CD4-positive, CD25-positive, alpha-beta regulatory T cell (primary cell): ENCODE data around the gene MBTPS2. TPM values are rescaled to one million over a fixed set of nuclear protein-coding genes. Genes with fewer than 3 reads are reported as not detected.
"Not testable (repeated sequence)": the region's sequence is repeated elsewhere in the genome, so short reads cannot be mapped to it uniquely, and the experiment has no call there.

ENCODE experiments used
- ATAC-seq, 2 donors: fragments of 150-1000 bp; cut with Tn5 transposase; one replicate each; pipeline ENCODE4 v1.10.0; 2021; ENCODE audit warnings: low read depth in 2 of 2, moderate number of reproducible peaks in 2 of 2, moderate library complexity in 1 of 2
- DNase-seq, 3 donors: peaks; one replicate each; pipeline versions ENCODE4 v3.0.0 to v3.0.0-alpha.2; 2012 to 2022; ENCODE audit warnings: mixed read lengths in 1 of 3
- H3K27ac ChIP-seq: one replicate; pipeline ENCODE4 v1.7.0; 2013; ENCODE audit warnings: mild to moderate bottlenecking, low read length; ENCODE audit not compliant: insufficient read depth, poor library complexity, severe bottlenecking
- H3K27me3 ChIP-seq: one replicate; pipeline ENCODE4 v1.7.0; 2013; ENCODE audit warnings: low read length; ENCODE audit not compliant: control insufficient read depth, insufficient read depth
- H3K36me3 ChIP-seq: one replicate; pipeline ENCODE4 v1.7.0; 2013; ENCODE audit warnings: mild to moderate bottlenecking, low read length, moderate library complexity; ENCODE audit not compliant: control insufficient read depth, insufficient read depth
- H3K4me1 ChIP-seq: 2 replicates; pipeline ENCODE4 v1.7.0; 2013; ENCODE audit warnings: mild to moderate bottlenecking, low read length; ENCODE audit not compliant: insufficient read depth, control insufficient read depth, poor library complexity, severe bottlenecking
- H3K4me3 ChIP-seq: one replicate; pipeline ENCODE4 v1.7.0; 2013; ENCODE audit warnings: low read depth, mild to moderate bottlenecking, low read length, moderate library complexity
- H3K9me3 ChIP-seq, 2 experiments: 1 replicate in 1 of 2; 2 replicates in 1 of 2; pipeline ENCODE4 v1.7.0; 2013; ENCODE audit warnings: low read length in 2 of 2, mild to moderate bottlenecking in 1 of 2, moderate library complexity in 1 of 2; ENCODE audit not compliant: control insufficient read depth in 2 of 2
- H3K27ac Mint-ChIP-seq, 3 donors: one replicate each; pipeline ENCODE4 v1.8.0; 2020 to 2022; ENCODE audit warnings: mild to moderate bottlenecking in 3 of 3, mixed read lengths in 3 of 3, moderate library complexity in 2 of 3
- H3K27me3 Mint-ChIP-seq: one replicate; pipeline ENCODE4 v1.8.0; 2022; ENCODE audit warnings: mild to moderate bottlenecking, mixed read lengths
- H3K36me3 Mint-ChIP-seq: one replicate; pipeline ENCODE4 v1.8.0; 2020; ENCODE audit warnings: mixed read lengths
- H3K4me1 Mint-ChIP-seq, 4 donors: one replicate each; pipeline ENCODE4 v1.8.0; 2020 to 2022; ENCODE audit warnings: mixed read lengths in 4 of 4, mild to moderate bottlenecking in 1 of 4
- H3K4me3 Mint-ChIP-seq, 4 donors: one replicate each; pipeline ENCODE4 v1.8.0; 2020 to 2022; ENCODE audit warnings: mild to moderate bottlenecking in 4 of 4, mixed read lengths in 4 of 4, moderate library complexity in 3 of 4
- H3K9me3 Mint-ChIP-seq, 7 donors: one replicate each; pipeline ENCODE4 v1.8.0; 2020 to 2022; ENCODE audit warnings: mixed read lengths in 7 of 7, mild to moderate bottlenecking in 3 of 7, moderate library complexity in 2 of 7
- polyA plus RNA-seq, 4 donors: library from polyadenylated mRNA; unstranded; fragments of 300-500 nt; fragmentation: Illumina TruSeq; gene quantifications; one replicate each; pipeline ENCODE4 v1.2.3, GENCODE V29; 2021
- total RNA-seq: library from RNA; stranded (reverse); gene quantifications from one replicate; pipeline ENCODE4 v1.2.3, GENCODE V29; 2022

Gene MBTPS2
- total and polyA plus RNA-seq, 5 donors from 2014 or later = 4.6 to 6.0 (median 4.9) TPM

DNA sequence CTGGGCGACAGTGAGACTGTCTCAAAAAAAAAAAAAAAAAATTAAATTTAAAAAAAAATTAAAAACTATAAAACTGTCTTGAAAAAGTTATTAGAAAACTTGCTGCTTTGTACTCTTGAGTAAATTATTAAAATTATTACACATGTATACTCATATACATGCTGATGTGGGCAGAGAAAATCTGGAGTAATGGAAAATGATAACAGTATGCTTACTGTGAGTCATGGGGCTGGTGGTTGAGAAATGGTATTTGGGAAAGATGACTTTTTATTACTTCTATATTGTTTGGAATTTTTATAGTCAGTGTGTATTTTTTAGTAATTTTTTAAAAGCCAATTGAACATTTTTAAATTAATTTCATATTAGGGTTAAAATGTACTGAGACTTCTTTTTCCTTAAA lies 23.8 kb downstream of the MBTPS2 start:
- H3K36me3 ChIP-seq = no peaks in the 10 kb centered on the region
- H3K36me3 Mint-ChIP-seq = no peaks in the 10 kb centered on the region
- H3K4me1 Mint-ChIP-seq = peaks cover 0 to 3% (median 0%) of the 10 kb centered on the region in 4 donors
- ATAC-seq = no peak
- no peaks in the 10 kb centered on the region for H3K9me3 ChIP-seq
- H3K27ac Mint-ChIP-seq = no peak overlapping the region
- H3K27me3 Mint-ChIP-seq = no peaks in the 10 kb centered on the region
- H3K4me3 ChIP-seq = no peak overlapping the region
- DNase-seq = no peak
- H3K4me1 ChIP-seq = no peaks in the 10 kb centered on the region
- no peak overlapping the region for H3K27ac ChIP-seq
- no peak overlapping the region for H3K4me3 Mint-ChIP-seq
- H3K9me3 Mint-ChIP-seq = no peaks in the 10 kb centered on the region
- no peaks in the 10 kb centered on the region for H3K27me3 ChIP-seq

DNA sequence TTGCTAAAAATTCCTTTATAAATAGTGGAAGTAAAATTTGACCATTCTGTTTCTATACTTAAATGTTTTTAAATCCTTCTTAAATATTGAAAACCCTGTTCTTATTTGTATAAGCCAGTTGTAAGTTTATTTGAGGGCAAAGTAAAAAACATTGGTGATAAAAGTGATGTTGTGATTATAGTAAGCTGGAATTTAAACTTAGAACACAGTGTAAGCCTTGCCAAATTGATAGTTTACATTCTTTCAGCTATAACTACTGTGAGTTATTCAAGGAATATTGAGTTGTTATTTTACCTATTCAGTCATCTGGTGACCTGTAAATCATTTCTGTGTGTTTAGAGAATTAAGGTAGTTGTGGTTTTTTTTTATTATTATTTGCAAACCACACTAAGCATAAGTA lies 26.0 kb downstream of the MBTPS2 start:
- Mint-ChIP-seq H3K36me3 (no peaks in the 10 kb centered on the region), H3K4me1 (peaks cover 0 to 1% (median 0%) of the 10 kb centered on the region in 4 donors), H3K9me3 (no peaks in the 10 kb centered on the region), H3K27ac (no peak overlapping the region), H3K27me3 (no peaks in the 10 kb centered on the region), H3K4me3 (no peak overlapping the region)
- Histone ChIP-seq H3K4me1 (no peaks in the 10 kb centered on the region), H3K27ac (no peak overlapping the region), H3K27me3 (no peaks in the 10 kb centered on the region), H3K4me3 (no peak overlapping the region), H3K9me3 (no peaks in the 10 kb centered on the region), H3K36me3 (no peaks in the 10 kb centered on the region)
- ATAC-seq = no peak
- DNase-seq = no peak

DNA sequence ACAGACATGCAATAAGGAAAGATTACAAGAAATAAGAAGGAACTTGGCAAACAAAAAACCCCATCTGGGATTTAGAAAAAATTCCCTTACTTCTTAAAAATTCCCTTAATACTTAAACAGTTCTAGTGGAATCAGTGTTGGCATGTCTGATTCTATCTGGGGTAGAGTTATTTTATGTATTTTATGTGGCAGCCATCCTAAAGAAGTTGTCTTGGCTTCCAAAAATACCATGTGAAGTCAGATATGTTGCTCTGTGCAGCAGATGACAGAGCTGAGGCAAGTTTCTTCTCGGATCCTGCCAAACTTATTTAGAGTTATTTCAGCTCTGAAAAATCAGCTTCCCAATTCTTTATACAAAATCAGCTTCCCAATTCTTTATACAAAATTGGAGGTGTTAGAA lies 31.1 kb downstream of the MBTPS2 start:
- H3K4me3 ChIP-seq = no peak overlapping the region
- peaks cover 0 to 1% (median 0%) of the 10 kb centered on the region in 4 donors for H3K4me1 Mint-ChIP-seq
- H3K9me3 ChIP-seq = no peaks in the 10 kb centered on the region
- H3K27ac Mint-ChIP-seq = no peak overlapping the region
- ATAC-seq (no peak), DNase-seq (no peak)
- no peaks in the 10 kb centered on the region for H3K4me1 ChIP-seq
- H3K27ac ChIP-seq = no peak overlapping the region
- H3K36me3 ChIP-seq = no peaks in the 10 kb centered on the region
- no peaks in the 10 kb centered on the region for H3K9me3 Mint-ChIP-seq
- H3K4me3 Mint-ChIP-seq = no peak overlapping the region
- H3K27me3 Mint-ChIP-seq = no peaks in the 10 kb centered on the region
- no peaks in the 10 kb centered on the region for H3K27me3 ChIP-seq
- H3K36me3 Mint-ChIP-seq = no peaks in the 10 kb centered on the region

DNA sequence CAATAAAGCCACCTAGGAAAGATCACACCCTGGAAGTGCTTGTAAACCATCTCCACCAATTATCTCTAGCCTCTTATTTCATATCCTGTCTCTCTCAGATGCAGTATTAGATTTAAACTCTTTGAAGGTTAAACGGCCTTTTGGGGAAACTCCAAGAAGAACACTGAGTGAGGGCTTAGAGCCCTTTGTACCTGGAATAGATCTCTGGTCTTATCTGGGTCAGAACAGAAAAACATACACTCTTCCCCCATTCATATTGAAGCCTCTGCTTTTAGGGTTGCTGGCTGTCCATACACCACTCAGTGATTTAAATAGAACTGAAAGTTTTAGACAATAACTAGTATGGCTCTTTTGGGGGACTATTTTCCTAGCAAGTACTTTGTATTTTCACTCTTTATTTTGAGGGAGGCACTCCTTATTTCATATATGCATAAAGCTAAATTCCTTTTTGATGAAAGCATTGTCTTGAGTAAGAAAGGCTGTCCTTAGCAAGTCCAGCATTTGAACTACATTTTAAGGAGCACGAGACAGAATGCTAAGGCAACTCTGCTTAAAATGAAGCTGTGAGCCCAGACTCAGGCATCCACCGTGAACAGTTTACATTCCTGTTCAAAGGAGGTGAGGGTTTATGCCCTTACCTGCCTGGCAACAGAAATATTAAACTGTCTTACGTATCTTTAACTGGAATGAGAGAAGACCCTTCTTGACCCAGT lies 33.8 kb downstream of the MBTPS2 start:
- Histone ChIP-seq H3K27ac (no peak overlapping the region), H3K27me3 (no peaks in the 10 kb centered on the region), H3K4me1 (no peaks in the 10 kb centered on the region), H3K36me3 (no peaks in the 10 kb centered on the region), H3K9me3 (no peaks in the 10 kb centered on the region), H3K4me3 (no peak overlapping the region)
- DNase-seq (no peak), ATAC-seq (no peak)
- H3K4me1 Mint-ChIP-seq = peaks cover 0 to 1% (median 0%) of the 10 kb centered on the region in 4 donors
- H3K27me3 Mint-ChIP-seq = no peaks in the 10 kb centered on the region
- no peaks in the 10 kb centered on the region for H3K9me3 Mint-ChIP-seq
- H3K27ac Mint-ChIP-seq = no peak overlapping the region
- no peak overlapping the region for H3K4me3 Mint-ChIP-seq
- H3K36me3 Mint-ChIP-seq = no peaks in the 10 kb centered on the region

DNA sequence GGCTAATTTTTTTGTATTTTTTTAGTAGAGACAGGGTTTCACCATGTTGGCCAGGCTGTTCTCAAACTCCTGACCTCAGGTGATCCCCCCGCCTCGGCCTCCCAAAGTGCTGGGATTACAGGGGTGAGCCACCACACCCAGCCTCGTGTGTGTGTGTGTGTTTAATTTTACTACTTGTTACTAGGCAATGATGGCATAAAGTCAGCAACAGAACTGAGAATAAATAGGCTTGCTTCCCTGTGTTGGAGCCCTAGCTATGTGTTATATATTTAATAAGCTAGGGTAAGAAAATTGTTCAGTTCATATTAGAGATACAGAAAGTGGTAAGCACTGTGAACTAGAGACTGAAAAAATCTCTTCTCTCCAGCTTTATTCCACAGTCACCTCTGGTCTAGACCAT lies 34.8 kb downstream of the MBTPS2 start:
- not testable (repeated sequence) for ATAC-seq, H3K27ac ChIP-seq, DNase-seq, H3K36me3 Mint-ChIP-seq, H3K4me1 ChIP-seq, H3K9me3 ChIP-seq, H3K4me3 Mint-ChIP-seq, H3K27me3 Mint-ChIP-seq, H3K4me3 ChIP-seq, H3K27me3 ChIP-seq, H3K27ac Mint-ChIP-seq, H3K4me1 Mint-ChIP-seq, H3K9me3 Mint-ChIP-seq, H3K36me3 ChIP-seq

DNA sequence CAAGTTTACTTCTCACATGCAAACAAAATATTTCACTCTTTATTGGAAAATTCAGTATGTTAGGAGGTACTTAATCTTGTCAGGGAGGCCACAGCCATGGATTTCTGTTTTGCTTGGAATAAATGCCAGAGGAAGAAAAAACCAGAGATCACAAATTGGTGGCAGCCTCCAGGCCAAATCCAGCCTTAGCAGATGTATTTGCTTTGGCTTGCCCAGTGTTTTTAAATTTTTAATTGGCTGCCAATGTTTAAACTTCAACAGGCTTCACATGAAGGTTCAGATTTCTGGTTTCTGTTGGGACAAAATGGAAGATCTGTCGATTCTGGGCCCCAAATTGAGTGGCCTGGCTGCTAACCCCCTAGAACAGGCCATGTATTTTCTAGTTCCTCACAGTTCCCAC lies 35.6 kb downstream of the MBTPS2 start:
- no peaks in the 10 kb centered on the region for H3K27me3 ChIP-seq
- no peaks in the 10 kb centered on the region for H3K9me3 ChIP-seq
- peaks cover 0 to 2% (median 0%) of the 10 kb centered on the region in 7 donors for H3K9me3 Mint-ChIP-seq
- no peaks in the 10 kb centered on the region for H3K4me1 Mint-ChIP-seq
- no peaks in the 10 kb centered on the region for H3K36me3 ChIP-seq
- no peak overlapping the region for H3K4me3 ChIP-seq
- no peak overlapping the region for H3K27ac Mint-ChIP-seq
- DNase-seq = no peak
- no peaks in the 10 kb centered on the region for H3K4me1 ChIP-seq
- ATAC-seq = no peak
- H3K27me3 Mint-ChIP-seq = no peaks in the 10 kb centered on the region
- H3K27ac ChIP-seq = no peak overlapping the region
- H3K4me3 Mint-ChIP-seq = no peak overlapping the region
- no peaks in the 10 kb centered on the region for H3K36me3 Mint-ChIP-seq

DNA sequence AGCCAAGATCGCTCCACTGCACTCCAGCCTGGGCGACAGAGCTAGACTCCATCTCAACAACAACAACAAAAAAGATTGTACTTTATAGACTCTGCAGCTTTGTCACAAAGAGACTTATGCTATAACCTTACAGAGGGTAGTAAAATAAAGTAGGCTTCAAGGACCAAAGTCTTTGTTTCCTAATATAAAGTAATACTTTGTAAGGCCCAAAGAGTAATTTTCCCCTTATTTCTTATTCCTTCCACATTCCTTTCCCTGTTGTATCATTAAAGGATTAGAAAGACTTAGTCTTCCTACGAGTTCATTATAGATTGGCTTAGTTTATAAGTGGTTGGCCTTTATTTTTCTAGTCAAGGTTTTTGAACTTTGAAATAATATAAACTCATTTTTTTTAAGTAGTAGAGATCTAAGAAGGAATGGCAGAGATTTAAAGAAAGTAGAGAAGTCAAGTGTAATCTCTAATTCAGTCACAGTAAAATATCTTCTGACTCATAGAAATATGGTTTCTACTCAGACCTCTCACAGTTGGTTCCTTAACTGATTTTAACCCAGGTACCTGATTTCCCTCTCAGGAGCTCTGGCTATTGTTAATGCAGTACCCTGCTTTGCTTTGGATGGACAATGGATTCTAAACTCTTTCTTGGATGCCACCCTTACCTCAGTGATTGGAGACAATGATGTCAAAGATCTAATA lies 42.6 kb downstream of the MBTPS2 start:
- no peaks in the 10 kb centered on the region for H3K27me3 Mint-ChIP-seq

More for the DNA sequence above, 42.6 kb downstream of the MBTPS2 start:
- H3K4me1 ChIP-seq = no peaks in the 10 kb centered on the region
- no peak for DNase-seq
- Mint-ChIP-seq H3K36me3 (peaks cover 5% of the 10 kb centered on the region), H3K9me3 (peaks cover 0 to 2% (median 0%) of the 10 kb centered on the region in 7 donors), H3K4me1 (peaks cover 4 to 10% (median 7%) of the 10 kb centered on the region in 4 donors), H3K27ac (peak overlapping the region in 2 of 3 donors; percentile 73 to 76), H3K4me3 (no peak overlapping the region)
- H3K36me3 ChIP-seq = peaks cover 6% of the 10 kb centered on the region
- no peak for ATAC-seq
- no peak overlapping the region for H3K4me3 ChIP-seq
- no peaks in the 10 kb centered on the region for H3K9me3 ChIP-seq
- H3K27ac ChIP-seq = no peak overlapping the region
- H3K27me3 ChIP-seq = no peaks in the 10 kb centered on the region
